Measurements from ENCODE around the gene STYX.

DNA sequence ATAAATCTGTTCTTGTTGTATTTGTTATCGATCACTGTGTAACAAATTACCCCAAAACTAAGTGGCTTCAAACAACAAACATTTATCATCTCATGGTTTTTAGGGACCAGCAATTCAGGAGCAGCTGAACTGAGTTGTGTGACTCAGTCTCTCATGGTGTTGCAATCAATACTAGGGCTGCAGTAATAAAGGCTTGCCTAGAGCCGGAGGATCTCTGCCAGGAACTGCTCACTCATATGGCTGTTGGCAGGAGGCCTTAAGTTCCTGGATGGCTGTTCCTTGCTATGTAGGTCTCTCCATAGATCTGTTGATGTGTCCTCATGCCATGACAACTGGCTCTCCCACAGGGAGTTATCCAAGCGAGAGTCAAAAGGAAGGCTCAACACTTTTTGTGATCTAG is 26.7 kb upstream of the STYX start:
- TF ChIP-seq EZH2 (IDR thresholded peaks at IDR 0.05; ENCODE audit: borderline replicate concordance, low read length): no peak
- TF ChIP-seq, protein P1, sequence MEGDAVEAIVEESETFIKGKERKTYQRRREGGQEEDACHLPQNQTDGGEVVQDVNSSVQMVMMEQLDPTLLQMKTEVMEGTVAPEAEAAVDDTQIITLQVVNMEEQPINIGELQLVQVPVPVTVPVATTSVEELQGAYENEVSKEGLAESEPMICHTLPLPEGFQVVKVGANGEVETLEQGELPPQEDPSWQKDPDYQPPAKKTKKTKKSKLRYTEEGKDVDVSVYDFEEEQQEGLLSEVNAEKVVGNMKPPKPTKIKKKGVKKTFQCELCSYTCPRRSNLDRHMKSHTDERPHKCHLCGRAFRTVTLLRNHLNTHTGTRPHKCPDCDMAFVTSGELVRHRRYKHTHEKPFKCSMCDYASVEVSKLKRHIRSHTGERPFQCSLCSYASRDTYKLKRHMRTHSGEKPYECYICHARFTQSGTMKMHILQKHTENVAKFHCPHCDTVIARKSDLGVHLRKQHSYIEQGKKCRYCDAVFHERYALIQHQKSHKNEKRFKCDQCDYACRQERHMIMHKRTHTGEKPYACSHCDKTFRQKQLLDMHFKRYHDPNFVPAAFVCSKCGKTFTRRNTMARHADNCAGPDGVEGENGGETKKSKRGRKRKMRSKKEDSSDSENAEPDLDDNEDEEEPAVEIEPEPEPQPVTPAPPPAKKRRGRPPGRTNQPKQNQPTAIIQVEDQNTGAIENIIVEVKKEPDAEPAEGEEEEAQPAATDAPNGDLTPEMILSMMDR (IDR thresholded peaks at IDR 0.05; ENCODE audit: low read length): no peak

All from OCI-LY1 (cell line).